GM18858 (cell line): ENCODE results near the gene NR3C1.
"Not testable (repeated sequence)": the region's sequence is repeated elsewhere in the genome, so short reads cannot be mapped to it uniquely, and the experiment has no call there.

Experiments used
- ATAC-seq: cut with Tn5 transposase; IDR thresholded peaks from one replicate; pipeline ENCODE4 v1.9.1; 2021; ENCODE audit not compliant: unreplicated experiment

The NR3C1 gene

DNA sequence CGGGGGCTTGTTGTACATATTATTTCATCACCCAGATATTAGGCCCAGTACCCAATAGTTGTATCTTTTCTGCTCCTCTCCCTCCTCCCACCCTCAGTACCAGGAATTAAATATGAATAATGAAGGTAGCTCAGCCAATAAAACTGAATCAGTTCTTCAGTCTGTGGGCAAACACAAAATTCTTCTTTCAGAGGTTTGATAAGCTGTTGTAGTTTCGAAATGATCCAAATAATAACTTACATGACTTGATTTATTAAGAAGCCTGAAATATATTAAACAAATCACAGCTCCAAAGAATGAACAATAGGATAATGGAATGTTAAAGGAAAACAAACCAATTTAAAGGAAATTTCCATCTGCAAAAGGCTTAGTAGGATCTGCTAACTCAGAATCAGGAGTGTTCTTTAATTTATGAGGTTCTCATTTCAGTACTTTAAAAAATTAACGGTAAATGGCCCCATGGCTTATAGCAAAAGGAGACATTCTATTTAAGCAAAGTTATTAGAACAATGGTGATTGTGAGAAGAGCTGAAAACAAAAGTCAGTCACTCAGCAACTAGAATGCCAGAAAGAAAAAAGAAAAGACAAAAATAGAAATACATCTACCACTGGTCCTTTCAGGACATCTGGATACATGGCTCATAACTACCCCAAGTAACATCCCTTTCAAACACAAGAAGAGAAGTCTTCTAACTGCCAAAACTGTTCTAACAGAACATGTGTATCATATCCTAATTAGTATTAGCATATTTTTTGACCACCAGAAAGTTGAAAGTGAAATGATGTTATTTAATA, 62.4 kb downstream of the NR3C1 start:
- no peak for ATAC-seq

DNA sequence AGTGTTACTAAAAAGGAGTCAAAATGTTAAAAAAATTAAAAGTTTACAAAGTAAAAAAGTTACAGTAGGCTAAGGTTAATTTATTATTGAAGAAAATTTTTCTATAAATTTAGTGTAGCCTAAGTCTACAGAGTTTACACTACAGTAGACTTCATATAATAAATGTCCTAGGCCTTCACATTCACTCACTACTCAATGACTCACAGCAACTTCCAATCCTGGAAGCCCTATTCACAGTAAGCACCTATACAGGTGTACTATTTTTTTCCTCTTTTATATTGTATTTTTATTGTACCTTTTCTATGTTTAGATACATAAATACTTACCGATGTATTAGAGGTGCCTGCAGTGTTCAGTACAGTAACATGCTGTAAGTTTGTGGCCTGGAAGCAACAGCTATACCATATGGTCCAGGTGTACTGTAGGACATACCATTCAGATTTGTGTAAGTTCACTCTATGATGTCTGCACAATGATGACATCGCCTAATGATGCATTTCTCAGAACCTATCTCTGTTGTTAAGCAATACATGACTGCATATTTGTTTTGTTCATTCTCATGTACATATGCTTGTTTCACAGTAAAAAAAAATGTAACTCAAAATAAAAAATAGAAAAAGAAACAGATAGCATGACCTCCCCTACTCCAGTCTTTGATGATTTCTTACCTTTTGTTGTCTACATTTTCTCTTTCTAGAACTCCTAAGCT, 64.7 kb downstream of the NR3C1 start:
- ATAC-seq: no peak

- no peak for ATAC-seq
Observed at GRCh38 chr5:143337946-143338345, 65.5 kb downstream of the NR3C1 start.

DNA sequence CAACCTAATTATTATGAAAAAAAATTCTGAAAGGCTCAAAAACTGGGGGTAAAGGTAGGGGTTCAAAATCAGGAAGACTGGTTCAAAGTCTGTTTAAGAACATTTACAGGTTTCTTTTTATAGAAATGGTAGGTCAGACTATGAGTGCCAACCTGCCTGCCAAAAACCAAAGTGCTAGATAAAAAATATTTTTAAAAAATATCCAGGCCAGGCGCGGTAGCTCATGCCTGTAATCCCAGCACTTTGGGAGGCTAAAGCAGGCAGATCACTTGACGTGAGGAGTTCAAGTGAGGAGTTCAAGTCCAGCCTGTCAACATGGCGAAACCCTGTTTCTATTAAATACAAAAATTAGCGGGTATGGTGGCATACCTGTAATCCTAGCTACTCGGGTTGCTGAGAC, 67.0 kb downstream of the NR3C1 start:
- ATAC-seq: no peak

- ATAC-seq: no peak
Observed at GRCh38 chr5:143334903-143335302, 68.6 kb downstream of the NR3C1 start.

- not testable (repeated sequence) for ATAC-seq
Observed at GRCh38 chr5:143334380-143334779, 69.1 kb downstream of the NR3C1 start.

DNA sequence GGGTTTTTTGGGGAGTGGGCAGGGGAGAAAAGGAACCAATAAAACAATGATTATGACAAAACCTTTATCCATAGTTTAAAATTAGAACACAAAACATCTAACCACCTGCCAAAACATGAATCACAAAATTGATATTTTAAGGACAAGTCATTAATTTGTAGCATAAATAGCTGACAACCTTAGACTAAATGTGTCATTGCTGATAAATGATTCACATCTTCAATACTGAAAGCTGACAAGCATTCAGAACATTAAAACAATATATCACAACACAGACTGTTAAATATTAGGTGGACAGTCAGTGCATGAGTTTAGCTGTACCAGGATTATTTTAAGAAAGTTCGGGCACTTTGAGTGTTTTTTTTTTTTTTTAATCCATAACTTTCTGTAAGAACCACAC, 71.5 kb downstream of the NR3C1 start:
- ATAC-seq: no peak

GRCh38 chr5:143329843-143330242, 73.6 kb downstream of the NR3C1 start:
- no peak for ATAC-seq

GRCh38 chr5:143328589-143329220, 74.8 kb downstream of the NR3C1 start:
- no peak for ATAC-seq

DNA sequence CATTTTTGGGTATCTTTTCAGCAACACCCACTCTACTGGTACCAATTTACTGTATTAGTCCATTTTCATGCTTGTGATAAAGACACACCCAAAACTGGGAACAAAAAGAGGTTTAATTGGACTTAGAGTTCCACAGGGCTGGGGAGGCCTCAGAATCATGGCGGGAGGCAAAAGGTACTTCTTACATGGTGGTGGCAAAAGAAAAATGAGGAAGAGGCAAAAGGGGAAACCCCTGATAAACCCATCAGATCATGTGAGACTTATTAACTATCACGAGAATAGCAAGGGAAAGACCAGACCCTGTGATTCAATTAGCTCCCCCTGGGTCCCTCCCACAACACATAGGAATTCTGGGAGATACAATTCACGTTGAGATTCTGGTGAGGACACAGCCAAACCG, 78.4 kb downstream of the NR3C1 start:
- ATAC-seq: not testable (repeated sequence)

DNA sequence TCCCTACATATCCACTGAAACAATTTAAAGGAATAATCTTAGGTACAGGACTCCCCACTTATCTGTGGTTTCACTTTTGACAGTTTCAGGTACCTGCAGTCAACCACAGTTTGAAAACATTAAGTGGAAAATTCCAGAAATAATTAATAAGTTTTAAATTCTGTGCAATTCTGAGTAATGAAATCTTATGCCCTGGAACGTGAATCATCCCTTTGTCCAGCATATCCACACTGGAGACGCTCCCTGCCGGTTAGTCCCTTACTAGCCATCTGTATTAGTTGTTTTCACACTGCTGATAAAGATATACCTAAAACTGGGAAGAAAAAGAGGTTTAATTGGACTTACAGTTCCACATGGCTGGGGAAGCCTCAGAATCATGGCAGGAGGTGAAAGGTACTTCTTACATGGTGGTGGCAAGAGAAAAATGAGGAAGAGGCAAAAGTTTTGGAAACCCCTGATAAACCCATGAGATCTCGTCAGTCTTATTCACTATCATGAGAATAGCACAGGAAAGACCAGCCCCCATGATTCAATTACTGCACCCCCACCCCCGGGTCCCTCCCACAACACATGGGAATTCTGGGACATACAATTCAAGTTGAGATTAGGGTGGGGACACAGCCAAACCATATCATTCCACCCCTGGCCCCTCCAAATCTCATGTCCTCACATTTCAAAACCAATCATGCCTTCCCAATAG, 80.4 kb downstream of the NR3C1 start:
- not testable (repeated sequence) for ATAC-seq

DNA sequence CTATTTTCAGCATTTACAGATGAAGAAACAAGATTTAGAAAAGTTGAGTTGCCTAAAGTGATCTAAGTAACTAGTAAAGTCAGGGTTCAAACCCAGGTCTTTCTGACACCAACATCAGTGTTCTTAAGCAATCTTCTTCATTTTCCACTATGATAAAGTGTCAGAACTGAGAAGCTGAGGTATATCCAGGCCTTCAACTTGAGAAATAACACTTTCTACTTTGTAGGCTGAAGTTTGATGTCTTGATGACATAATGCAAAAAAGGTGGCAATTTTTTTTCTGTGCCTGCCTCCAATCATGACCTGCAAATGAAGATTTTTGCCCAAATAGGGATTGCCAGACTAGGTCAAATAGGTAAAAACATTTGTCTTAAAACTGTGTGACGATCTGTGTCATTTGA, 81.3 kb downstream of the NR3C1 start:
- no peak for ATAC-seq

GRCh38 chr5:143319437-143320227, 83.9 kb downstream of the NR3C1 start:
- ATAC-seq: no peak

DNA sequence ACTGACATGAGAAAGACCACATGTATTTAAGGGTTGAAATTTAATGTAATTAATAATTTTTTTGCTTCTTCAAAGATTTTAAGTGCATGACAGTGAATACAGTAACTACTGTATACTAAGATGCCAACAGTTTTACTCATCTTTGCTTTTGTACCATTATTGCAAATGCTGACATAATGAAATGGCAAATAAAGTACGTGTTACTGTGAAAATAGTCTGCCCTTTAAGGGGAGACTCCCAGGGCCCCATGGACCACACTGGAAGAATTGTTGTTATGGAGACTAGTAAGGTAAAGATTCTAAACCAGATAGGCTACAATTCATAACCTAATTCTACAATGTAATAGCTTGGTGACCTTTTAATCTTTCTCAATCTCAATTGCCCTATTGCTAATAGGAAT, 84.7 kb downstream of the NR3C1 start:
- ATAC-seq: no peak

GRCh38 chr5:143318270-143318669, 85.2 kb downstream of the NR3C1 start:
- no peak for ATAC-seq

- no peak for ATAC-seq
Observed at GRCh38 chr5:143316844-143317631, 86.4 kb downstream of the NR3C1 start.

DNA sequence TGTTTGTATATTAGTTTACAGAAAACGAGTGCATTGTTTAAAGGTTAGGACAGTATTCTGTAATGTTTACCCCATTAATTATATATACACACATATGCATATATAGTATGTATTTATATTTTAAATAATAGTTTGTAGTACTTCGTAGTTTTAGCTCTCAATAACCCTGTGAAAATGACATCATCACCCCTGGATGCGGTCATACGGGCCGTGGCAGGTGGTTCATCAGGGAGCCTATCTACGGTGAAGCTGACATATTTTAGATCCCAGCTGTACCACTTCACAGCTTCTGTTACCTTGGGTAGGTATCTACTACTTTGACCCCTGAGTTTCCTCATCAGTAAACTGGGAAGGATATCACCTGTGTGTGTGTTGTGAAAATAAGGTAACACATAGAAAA, 87.1 kb downstream of the NR3C1 start:
- no peak for ATAC-seq

GRCh38 chr5:143315929-143316328, 87.6 kb downstream of the NR3C1 start:
- no peak for ATAC-seq

DNA sequence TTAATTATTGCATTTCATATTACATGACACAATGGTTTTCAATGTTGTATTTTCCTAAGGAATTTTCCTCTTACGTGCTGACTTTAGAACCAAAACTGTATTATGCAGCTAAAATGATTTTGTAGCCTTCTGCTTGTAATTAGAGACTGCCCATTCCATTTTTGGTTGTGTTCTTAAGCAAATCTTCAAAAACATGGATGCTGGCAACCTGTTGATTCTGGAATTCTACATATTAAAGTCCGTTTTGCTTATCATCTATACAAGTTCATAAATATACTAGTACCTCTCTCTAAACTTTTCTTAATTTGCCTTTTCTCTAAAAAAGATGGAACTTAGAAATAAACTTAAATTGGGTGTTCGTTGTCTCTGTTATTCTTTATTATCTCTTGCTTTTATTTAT, 88.3 kb downstream of the NR3C1 start:
- ATAC-seq: no peak

GRCh38 chr5:143314659-143315058, 88.8 kb downstream of the NR3C1 start:
- no peak for ATAC-seq
